ENCODE data around the gene CDCA8.
A peak's percentile ranks its signal among the peaks of the same experiment; 100 is the strongest.
"Not testable (repeated sequence)": the region's sequence is repeated elsewhere in the genome, so short reads cannot be mapped to it uniquely, and the experiment has no call there.

Gene CDCA8

DNA sequence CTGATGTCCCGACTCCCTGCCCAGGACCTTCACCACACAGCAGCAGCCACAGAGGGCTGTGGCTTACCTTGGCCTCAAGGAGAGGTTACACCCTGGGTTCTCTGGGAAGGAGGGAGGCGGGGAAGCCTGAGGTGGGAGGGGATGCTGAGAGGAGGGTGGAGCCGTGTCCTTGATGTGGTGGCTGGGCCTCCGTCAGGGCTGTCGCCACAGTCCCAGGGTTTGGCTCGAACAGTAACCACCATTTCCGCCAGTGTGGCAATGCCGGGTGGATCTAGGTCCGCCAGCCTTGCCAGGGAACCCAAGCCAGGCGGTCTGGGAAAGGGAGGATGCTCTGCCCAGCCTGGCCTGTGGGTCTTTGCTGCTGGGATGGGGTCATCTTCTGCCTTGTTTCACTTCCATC, 18.4 kb upstream of the CDCA8 start:
- DNase-seq (ENCODE audit: low read depth in 3 of 3): peak in 1 of 3 experiments; percentile 15

GRCh38 chr1:37676281-37677142, 15.8 kb upstream of the CDCA8 start:
- DNase-seq (ENCODE audit: low read depth in 3 of 3): no peak

- DNase-seq (ENCODE audit: low read depth in 3 of 3): no peak
Observed at GRCh38 chr1:37677143-37677439, 15.2 kb upstream of the CDCA8 start.

DNA sequence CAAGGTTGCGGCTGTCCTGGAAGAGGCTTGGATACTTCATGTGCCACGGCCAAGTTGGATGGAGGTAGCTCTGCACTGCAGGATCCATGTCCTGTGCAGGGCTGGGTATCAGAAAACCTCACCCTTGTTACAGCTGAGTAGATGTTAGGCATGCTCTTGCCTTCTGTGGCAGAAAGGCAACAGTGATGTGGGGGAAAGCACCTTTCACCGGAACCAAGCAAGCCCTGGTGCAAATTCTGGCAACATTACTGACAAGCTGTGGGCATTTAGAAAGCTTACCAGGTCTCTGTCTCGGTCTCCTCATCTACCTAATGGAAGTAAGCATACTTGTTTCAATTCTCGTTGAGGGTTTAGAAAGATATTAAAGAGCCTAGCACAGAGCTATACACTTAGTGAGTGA, 14.5 kb upstream of the CDCA8 start:
- DNase-seq (ENCODE audit: low read depth in 3 of 3): no peak

GRCh38 chr1:37680933-37681332, 11.4 kb upstream of the CDCA8 start:
- DNase-seq (ENCODE audit: low read depth in 3 of 3): no peak

- DNase-seq (ENCODE audit: low read depth in 3 of 3): peak; percentile 57 to 62 (median 61)
Observed at GRCh38 chr1:37682334-37682987, 9.9 kb upstream of the CDCA8 start.

DNA sequence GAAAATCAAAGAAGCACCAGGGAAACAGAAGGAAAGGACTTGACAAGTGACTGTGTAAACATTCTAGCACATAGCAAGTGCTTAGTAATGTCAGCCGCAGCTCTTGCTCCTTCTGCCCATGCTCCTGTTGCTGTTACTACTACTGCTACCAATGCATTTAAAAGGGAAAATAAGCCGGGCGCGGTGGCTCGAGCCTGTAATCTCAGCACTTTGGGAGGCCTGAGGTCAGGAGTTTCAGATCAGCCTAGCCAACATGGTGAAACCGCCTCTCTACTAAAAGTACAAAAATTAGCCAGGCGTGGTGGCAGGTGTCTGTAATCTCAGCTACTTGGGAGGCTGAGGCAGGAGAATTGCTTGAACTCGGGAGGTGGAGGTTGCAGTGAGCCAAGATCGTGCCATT, 8.1 kb upstream of the CDCA8 start:
- not testable (repeated sequence) for DNase-seq (ENCODE audit: low read depth in 3 of 3)

- DNase-seq (ENCODE audit: low read depth in 3 of 3): no peak
Observed at GRCh38 chr1:37685722-37686121, 6.6 kb upstream of the CDCA8 start.

- DNase-seq (ENCODE audit: low read depth in 3 of 3): not testable (repeated sequence)
Observed at GRCh38 chr1:37687764-37688163, 4.6 kb upstream of the CDCA8 start.

- DNase-seq (ENCODE audit: low read depth in 3 of 3): no peak
Observed at GRCh38 chr1:37688926-37689325, 3.4 kb upstream of the CDCA8 start.

DNA sequence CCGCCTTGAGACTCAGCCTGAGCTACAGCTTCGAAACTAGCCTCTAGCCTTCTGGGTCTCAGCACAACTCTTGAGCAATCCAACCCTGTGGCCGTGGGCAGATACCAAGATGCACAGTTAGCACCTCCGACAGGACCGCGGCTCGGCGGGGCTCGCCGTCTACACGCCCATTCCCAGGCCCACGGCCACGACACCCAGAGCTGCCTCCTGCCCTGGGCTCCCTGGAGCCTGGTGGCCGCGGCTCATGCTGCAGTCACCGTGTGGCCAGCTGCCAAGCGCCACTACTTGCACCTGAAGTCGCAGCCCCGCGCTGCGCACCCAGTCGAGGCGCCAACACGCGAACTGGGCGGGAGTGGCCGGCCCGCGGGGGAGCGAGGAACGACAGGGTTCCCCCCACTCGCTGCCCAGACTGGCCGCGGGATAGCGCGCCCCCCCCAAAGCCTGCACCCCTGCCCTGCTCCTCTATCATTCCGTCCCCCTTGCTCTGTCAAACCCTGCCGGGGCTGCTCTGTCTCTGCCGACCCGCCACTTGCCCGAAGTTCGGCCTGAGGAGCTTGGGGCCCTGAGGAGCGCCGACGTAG, 729 bp upstream of the CDCA8 start:
- no peak for DNase-seq (ENCODE audit: low read depth in 3 of 3)

DNA sequence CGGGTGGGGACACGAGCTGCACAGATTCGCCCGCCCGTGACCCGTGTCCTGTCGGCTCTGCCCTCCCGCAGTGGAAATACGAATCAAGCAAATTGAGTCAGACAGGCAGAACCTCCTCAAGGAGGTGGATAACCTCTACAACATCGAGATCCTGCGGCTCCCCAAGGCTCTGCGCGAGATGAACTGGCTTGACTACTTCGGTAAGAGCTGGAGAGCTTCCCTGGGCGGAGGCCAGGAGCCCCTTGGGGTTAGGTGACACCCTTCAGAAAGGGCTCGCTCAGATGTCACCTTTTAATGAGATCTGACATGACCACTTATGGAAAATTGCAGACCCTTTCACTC, 489 bp downstream of the CDCA8 start:
- no peak for DNase-seq (ENCODE audit: low read depth in 3 of 3)

DNA sequence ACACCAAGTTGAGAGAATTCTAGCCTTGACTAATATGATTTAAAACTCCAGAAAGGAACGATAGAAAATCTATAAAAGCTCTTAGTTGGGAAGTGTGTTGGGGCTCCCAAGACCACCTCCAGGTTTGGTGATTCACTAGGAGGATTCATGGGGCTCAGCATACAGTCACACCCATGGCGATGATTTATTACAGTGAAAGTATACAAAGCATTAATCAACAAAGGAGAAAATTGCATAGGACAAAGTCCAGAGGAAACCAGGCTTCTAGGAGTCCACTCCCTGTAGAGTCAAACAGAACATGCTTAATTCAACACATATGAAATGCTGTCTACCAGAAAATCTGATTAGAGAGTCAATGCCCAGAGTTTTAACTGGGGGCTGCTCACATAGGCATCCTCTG, 4.8 kb downstream of the CDCA8 start:
- DNase-seq (ENCODE audit: low read depth in 3 of 3): no peak

DNA sequence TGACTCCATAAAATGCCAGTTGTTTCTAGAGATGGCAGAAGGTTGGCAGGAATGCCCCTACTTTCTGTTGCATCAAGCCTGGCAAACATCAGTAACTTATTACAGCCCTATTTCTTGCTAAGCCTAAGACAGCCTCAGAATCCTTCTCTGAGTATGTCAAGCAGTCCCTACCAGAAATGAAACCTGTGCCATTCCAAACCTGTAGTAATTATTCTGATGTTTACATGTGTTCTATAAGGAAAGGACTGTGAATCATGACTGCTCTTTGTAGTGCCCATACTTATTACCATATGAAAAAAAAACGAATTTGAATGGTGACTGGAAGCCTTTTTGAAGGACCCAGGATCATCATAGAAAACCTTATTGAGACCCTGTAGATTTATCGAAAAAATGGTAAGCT, 5.4 kb downstream of the CDCA8 start:
- no peak for DNase-seq (ENCODE audit: low read depth in 3 of 3)

DNA sequence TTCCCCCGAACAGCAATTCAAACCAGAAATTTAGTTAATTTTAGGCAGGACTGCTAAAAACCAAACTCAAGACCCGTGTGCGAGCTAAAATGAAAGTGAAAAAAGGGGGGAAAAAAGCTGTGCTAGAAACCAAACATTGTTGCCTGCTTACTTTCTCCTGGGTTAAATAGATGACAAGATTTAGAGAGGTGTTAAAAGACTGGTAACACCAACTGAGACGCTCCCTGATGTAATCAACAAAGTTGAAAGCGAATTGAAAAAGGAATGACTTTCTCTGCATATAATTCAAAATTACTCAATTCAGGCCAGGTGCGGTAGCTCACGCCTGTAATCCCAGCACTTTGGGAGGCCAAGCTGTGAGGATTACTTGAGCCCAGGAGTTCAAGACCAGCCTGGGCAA, 6.8 kb downstream of the CDCA8 start:
- no peak for DNase-seq (ENCODE audit: low read depth in 3 of 3)

DNA sequence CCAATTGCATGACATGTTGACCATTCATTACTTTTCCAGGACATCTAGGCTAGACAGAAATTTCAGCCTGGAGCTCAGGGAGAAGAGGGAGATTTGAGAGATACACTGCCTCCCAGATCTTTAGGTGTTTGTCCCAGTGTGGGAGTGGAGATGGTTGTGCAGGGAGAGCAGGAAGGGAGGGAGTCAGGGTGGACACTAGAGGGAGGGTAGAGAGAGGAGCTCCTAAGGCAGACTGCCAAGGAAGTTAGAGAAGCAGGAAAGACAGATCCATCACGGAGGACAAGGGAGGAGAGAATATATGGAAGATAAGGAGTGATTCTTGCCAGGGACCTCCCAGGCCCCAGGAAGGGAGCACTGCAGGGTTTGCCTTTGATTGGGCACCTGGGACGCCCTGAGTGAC, 8.7 kb downstream of the CDCA8 start:
- DNase-seq (ENCODE audit: low read depth in 3 of 3): no peak

DNA sequence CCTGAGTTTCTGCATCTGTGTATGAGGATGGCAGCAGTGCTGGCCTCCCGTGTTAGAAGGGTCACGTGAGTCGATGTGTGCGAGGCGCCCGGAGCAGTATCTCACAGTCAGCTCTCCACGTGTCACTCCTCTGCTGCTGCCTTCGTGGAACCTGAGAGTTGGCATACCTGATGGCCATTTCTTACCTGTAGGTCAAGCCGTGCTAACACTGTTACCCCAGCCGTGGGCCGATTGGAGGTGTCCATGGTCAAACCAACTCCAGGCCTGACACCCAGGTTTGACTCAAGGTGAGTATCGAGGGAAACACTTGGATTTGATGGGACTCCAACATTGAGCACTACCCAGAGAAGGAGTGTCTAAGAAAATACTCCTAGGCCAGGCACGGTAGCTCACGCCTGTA, 10.7 kb downstream of the CDCA8 start:
- DNase-seq (ENCODE audit: low read depth in 3 of 3): no peak

DNA sequence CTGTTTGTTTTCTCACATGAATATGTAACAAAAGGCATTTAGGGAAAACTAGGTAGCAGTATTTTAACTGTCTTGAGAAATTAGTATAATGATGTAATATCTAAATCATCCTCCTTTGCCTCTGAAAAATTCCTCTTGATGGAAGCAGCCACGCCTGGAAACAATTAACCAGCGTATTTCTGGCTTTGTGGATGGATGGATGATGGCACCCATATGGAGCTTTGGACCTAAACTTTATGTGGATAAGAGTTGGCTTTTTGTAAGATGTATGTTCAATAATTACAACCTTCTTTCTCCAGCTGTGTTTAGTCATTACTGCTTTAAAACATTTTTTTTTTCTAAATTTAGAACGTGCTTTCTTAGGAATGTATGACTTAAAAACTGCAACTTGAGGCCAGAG, 12.7 kb downstream of the CDCA8 start:
- no peak for DNase-seq (ENCODE audit: low read depth in 3 of 3)

DNA sequence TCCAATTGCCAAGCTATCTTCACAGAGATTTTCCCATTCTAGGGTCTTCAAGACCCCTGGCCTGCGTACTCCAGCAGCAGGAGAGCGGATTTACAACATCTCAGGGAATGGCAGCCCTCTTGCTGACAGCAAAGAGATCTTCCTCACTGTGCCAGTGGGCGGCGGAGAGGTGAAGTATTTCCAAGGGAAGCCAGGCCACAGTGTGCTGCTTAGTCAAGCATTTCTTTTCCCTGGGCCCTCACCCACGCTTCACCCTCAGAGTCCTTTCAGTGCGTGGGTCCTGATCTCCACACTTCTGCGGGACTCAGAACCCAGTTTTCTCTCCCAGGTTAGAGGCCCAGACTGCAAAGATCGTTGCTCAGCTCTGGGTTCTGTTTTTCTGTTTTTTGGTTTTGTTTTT, 13.1 kb downstream of the CDCA8 start:
- no peak for DNase-seq (ENCODE audit: low read depth in 3 of 3)

DNA sequence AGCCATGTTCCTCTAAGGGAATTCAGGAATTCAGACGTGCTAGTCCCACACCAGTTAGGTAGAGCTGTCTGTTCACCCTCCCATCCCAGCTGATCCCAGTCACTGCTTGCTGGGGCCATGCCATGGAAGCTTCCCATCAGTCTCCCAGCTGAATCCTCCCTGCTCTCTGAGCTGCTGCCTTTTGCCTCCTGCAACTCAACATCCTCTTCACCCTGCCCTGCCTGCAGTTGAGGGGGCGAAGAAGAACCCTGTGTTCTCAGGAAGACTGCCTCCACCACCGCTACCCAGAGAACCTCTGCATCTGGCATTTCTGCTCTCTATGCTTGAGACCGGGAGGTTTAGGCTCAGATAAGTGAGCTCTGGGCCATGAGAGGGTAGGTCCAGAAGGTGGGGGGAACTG, 16.2 kb downstream of the CDCA8 start:
- no peak for DNase-seq (ENCODE audit: low read depth in 3 of 3)

DNA sequence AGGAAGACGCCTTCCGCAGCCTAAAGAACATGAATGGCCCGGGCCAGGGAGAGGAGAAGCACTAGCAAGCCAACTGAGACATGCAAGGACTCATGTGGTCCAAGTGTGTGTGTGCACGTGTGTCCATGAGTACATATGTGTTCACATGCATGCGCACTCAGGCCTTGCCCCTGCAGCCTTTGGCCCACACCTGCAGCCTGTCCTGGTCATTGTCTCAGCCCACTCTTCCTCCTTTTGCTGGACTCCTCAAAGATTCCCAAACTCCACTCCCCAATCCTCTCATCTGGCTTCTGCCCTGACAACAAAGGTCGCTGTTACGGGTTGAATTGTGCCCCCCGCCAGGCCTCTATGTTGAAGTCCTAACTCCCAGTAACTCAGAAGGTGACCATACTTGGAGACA, 21.9 kb downstream of the CDCA8 start:
- no peak for DNase-seq (ENCODE audit: low read depth in 3 of 3)

DNA sequence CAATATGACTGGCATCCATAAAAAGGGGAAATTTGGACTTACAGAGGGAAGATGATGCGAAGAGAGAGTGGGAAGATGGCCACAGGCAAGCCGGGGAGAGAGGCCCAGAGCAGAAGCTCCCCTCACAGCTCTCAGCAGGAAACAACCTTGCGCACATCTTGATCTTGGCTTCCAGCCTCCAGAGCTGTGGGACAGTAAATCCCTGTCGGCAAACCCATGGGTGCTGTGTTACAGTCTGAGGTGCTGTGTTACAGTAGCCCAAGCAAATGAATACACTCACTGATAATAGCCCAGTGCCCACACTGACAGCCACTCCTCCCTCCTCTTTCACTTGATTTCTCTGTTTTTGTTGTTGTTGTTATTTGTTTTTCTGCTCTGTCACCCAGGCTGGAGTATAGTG, 22.4 kb downstream of the CDCA8 start:
- no peak for DNase-seq (ENCODE audit: low read depth in 3 of 3)

DNA sequence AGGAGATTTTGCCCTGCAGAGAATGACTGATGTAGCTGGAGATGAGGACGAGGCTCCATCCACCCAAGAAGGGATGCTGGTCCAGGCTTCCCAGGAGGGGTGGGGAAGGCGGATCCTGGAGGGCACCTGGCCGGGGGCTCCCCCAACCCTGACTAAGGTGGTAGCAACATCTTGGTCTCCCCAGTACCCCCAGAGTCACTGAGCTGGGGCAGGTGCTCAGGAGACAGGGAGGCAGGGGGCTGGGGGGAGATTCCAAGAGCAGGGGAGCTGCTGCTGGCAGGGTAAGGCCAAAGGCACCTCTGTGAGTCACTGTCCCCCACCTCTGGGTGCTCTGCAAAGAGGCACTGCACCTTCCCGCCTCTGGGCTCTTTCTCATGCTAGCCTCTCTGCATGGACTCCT, 24.0 kb downstream of the CDCA8 start:
- DNase-seq (ENCODE audit: low read depth in 3 of 3): no peak
